Activated CD4-positive, alpha-beta T cell treated with anti-CD3 and anti-CD28 coated beads, Interleukin-2, amount 50 U/mL, for 1 hour (primary cell): ENCODE results near the gene GHRH.

ENCODE experiments used
- DNase-seq: peaks from one replicate; pipeline ENCODE4 v3.0.0-alpha.2; 2020

The GHRH gene

GRCh38 chr20:37201827-37202162 is 59.8 kb downstream of the GHRH start:
- DNase-seq, result no peak
